Caco-2 (cell line): ENCODE measurements around the gene DEPDC5. TPM values are rescaled to one million over a fixed set of nuclear protein-coding genes. Genes with fewer than 3 reads are reported as not detected.

Experiments
- BruUV-seq: library from RNA; stranded (reverse); fragments of 400-500 nt; replicated peaks from 2 replicates; lab custom pipeline; 2021; lab: Mats Ljungman, UMichigan
- CTCF ChIA-PET: fragments of 300-600 bp; sonication (Branson Sonifier 250); formaldehyde crosslinking; loops from one replicate; lab custom pipeline; 2022; ENCODE audit warnings: antibody characterized with exemption; lab: Charles Lee
- POLR2A ChIA-PET: fragments of 300-600 bp; sonication (Branson Sonifier 250); formaldehyde crosslinking; loops from one replicate; lab custom pipeline; 2022; ENCODE audit warnings: antibody characterized with exemption; lab: Charles Lee
- DNase-seq, 2 experiments: peaks; one replicate each; pipeline versions ENCODE4 v3.0.0 to v3.0.0-alpha.2; 2020 to 2022
- H3K27me3 ChIP-seq: replicated peaks from 2 replicates; pipeline ENCODE4 v1.6.0; 2011; ENCODE audit warnings: low read length; ENCODE audit not compliant: control insufficient read depth, insufficient read depth
- H3K36me3 ChIP-seq: 2 replicates; pipeline ENCODE4 v1.5.1; 2011; ENCODE audit warnings: low read length; ENCODE audit not compliant: control insufficient read depth, insufficient read depth
- H3K4me1 ChIP-seq: fragments of 250-450 bp; sonication (Bioruptor Pico); 2 replicates; pipeline ENCODE4 v1.5.1; 2020; ENCODE audit warnings: mild to moderate bottlenecking
- H3K4me3 ChIP-seq: 2 replicates; pipeline ENCODE4 v1.5.1; 2011; ENCODE audit warnings: low read depth, mild to moderate bottlenecking, control low read depth, low read length
- H3K9me3 ChIP-seq: fragments of 250-450 bp; sonication (Bioruptor Pico); 2 replicates; pipeline ENCODE4 v1.5.1; 2020; ENCODE audit warnings: mild to moderate bottlenecking, moderate library complexity
- H3K27ac Mint-ChIP-seq: one replicate; pipeline ENCODE4 v1.8.0; 2022; ENCODE audit warnings: mixed read lengths; ENCODE audit not compliant: unreplicated experiment
- H3K27me3 Mint-ChIP-seq: one replicate; pipeline ENCODE4 v1.8.0; 2022; ENCODE audit warnings: mixed read lengths; ENCODE audit not compliant: insufficient read depth, unreplicated experiment
- H3K36me3 Mint-ChIP-seq: one replicate; pipeline ENCODE4 v1.8.0; 2022; ENCODE audit warnings: mild to moderate bottlenecking, mixed read lengths; ENCODE audit not compliant: insufficient read depth, unreplicated experiment
- H3K4me1 Mint-ChIP-seq: one replicate; pipeline ENCODE4 v1.8.0; 2022; ENCODE audit warnings: low read depth, mixed read lengths; ENCODE audit not compliant: unreplicated experiment
- H3K4me3 Mint-ChIP-seq: one replicate; pipeline ENCODE4 v1.8.0; 2022; ENCODE audit warnings: mild to moderate bottlenecking, moderate library complexity, mixed read lengths; ENCODE audit not compliant: unreplicated experiment
- H3K9me3 Mint-ChIP-seq: one replicate; pipeline ENCODE4 v1.8.0; 2022; ENCODE audit warnings: mixed read lengths; ENCODE audit not compliant: unreplicated experiment
- intact Hi-C: fragments of 100-400 bp; cut with micrococcal nuclease; formaldehyde crosslinking; loops from one replicate; pipeline ENCODE4 v1.10.0; 2022; ENCODE audit not compliant: unreplicated experiment
- total RNA-seq: library from RNA; stranded (reverse); gene quantifications from 2 replicates; pipeline ENCODE4 v1.2.3, GENCODE V29; 2022
- TF ChIP-seq, protein P1 (sequence below), 2 experiments: fragments of 200-600 bp in 1 of 2; IDR thresholded peaks; 1 replicate in 1 of 2; 2 replicates in 1 of 2; pipeline versions ENCODE4 v1.5.1 to v1.8.0; 2011 to 2022; ENCODE audit warnings: antibody characterized with exemption in 1 of 2, control low read depth in 1 of 2, inconsistent platforms in 1 of 2, low read depth in 1 of 2, low read length in 1 of 2, mild to moderate bottlenecking in 1 of 2, moderate library complexity in 1 of 2; ENCODE audit not compliant: insufficient read depth in 1 of 2, severe bottlenecking in 1 of 2, unreplicated experiment in 1 of 2

DEPDC5 gene
- total RNA-seq, 1 experiment from 2014 or later = 19.4 TPM

DNA sequence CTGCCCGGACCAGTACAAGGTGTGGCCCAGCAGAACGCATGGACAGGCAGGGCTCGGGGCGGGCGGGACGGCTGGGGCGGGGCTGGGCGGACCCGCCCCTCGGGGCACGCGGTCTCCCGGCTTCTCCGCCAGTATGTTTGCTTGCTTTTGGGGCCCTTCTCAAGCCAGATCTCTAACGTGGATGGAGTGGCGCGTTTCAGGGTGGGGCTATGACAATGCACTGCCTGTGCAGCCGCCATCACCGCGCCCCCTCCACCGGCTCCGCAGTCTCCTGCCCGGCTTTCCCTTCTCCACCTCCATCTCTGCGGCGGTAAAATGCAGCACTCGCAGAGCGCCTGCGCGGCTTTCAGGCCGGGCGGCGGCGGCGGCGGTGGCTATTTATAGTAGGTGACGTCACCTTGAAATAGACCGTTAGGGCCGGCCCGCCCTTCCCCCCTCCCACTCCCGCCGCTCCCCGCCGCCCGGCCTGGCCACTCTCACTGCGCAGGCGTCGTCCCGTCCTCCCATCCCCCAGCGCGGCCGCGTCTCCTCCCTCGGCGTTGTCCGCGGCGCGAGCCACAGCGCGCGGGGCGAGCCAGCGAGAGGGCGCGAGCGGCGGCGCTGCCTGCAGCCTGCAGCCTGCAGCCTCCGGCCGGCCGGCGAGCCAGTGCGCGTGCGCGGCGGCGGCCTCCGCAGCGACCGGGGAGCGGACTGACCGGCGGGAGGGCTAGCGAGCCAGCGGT, 190.3 kb downstream of the DEPDC5 start, which contains the start of gene YWHAH:
YWHAH (plus strand) TSS at position 558 of the 722 bp plus-strand sequence. CDS start 199 bp downstream, outside the sequence.
- no peak within 1 kb of the TSS for H3K4me3 Mint-ChIP-seq
- DNase-seq = peak; percentile 94 to 96
- peak within 1 kb of the TSS; percentile 88 for H3K27ac Mint-ChIP-seq
- ChIA-PET CTCF (no interaction called here), POLR2A (interaction anchor here (0.6 kb wide), 1 partner anchor 264 kb away, joined by 4 read pairs; no protein-coding TSS in a partner anchor)
- no peaks in the 10 kb centered on the region for H3K27me3 Mint-ChIP-seq
- no peaks in the 10 kb centered on the region for H3K9me3 ChIP-seq
- no peaks in the 10 kb centered on the region for H3K4me1 Mint-ChIP-seq
- peak within 1 kb of the TSS; percentile 88 for H3K4me3 ChIP-seq
- peaks cover 29% of the 10 kb centered on the region for H3K36me3 Mint-ChIP-seq
- intact Hi-C loops = loop anchor here (1.0 kb wide), 1 partner anchor 191 kb away; no protein-coding TSS in a partner anchor
- no TSS peak for BruUV-seq
- H3K9me3 Mint-ChIP-seq = no peaks in the 10 kb centered on the region
- TF ChIP-seq, protein P1, sequence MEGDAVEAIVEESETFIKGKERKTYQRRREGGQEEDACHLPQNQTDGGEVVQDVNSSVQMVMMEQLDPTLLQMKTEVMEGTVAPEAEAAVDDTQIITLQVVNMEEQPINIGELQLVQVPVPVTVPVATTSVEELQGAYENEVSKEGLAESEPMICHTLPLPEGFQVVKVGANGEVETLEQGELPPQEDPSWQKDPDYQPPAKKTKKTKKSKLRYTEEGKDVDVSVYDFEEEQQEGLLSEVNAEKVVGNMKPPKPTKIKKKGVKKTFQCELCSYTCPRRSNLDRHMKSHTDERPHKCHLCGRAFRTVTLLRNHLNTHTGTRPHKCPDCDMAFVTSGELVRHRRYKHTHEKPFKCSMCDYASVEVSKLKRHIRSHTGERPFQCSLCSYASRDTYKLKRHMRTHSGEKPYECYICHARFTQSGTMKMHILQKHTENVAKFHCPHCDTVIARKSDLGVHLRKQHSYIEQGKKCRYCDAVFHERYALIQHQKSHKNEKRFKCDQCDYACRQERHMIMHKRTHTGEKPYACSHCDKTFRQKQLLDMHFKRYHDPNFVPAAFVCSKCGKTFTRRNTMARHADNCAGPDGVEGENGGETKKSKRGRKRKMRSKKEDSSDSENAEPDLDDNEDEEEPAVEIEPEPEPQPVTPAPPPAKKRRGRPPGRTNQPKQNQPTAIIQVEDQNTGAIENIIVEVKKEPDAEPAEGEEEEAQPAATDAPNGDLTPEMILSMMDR (IDR thresholded peaks at IDR 0.05; ENCODE audit: insufficient read depth in 1 of 2, low read depth in 1 of 2, low read length in 1 of 2, severe bottlenecking in 1 of 2, unreplicated experiment in 1 of 2) = no peak
- H3K36me3 ChIP-seq = peaks cover 2% of the 10 kb centered on the region; the same call in 1 of the 2 replicates
- H3K27me3 ChIP-seq = no peaks in the 10 kb centered on the region
- H3K4me1 ChIP-seq = peaks cover 9% of the 10 kb centered on the region; the same call in 1 of the 2 replicates

DNA sequence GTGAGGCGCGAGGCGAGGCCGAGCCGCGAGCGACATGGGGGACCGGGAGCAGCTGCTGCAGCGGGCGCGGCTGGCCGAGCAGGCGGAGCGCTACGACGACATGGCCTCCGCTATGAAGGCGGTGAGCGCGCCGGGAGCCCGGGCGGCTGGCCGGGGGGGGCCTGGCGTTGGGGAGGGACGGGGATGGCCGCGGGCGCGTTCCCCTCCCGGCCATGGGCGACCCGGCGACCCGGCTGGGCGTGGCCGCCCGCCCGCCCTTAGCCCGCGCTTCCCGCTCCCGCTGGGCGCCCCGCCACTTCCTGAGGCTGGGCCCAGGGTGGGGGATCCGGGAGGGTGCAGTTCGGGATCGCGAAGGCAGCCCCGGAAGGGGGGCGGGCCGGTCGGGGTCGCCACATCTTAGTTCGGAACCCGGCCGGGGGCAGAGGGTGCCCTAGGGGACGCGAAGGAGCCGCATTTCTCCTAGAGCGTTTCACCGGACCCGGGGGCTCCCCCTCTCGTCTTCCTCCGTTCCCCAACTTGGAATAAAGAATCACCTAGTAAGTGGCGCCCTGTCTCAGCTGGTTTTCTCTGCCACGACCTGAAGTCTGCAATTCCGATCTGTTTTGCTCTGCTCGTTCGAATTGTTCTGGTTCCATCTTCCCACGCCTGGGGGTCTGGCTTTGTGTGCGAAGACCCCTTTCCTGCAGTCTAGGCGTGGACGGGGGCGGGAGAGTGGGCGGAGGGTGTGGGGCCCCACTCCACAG, 191.1 kb downstream of the DEPDC5 start:
- peaks cover 2% of the 10 kb centered on the region; the same call in 1 of the 2 replicates for H3K36me3 ChIP-seq
- peak overlapping the region; percentile 88 for H3K4me3 ChIP-seq
- no peaks in the 10 kb centered on the region for H3K27me3 ChIP-seq
- Mint-ChIP-seq H3K9me3 (no peaks in the 10 kb centered on the region), H3K27me3 (no peaks in the 10 kb centered on the region), H3K4me1 (no peaks in the 10 kb centered on the region), H3K36me3 (peaks cover 37% of the 10 kb centered on the region), H3K27ac (peak overlapping the region; percentile 88), H3K4me3 (no peak overlapping the region)
- ChIA-PET CTCF (interaction anchor here (0.6 to 0.9 kb wide), 2 partner anchors 30 to 72 kb away, joined by 3 to 6 read pairs; no protein-coding TSS in a partner anchor), POLR2A (interaction anchor here (0.6 kb wide), 1 partner anchor 265 kb away, joined by 4 read pairs; no protein-coding TSS in a partner anchor)
- H3K4me1 ChIP-seq = peaks cover 9% of the 10 kb centered on the region; the same call in 1 of the 2 replicates
- no TSS peak for BruUV-seq
- no peaks in the 10 kb centered on the region for H3K9me3 ChIP-seq
- DNase-seq = peak in 1 of 2 experiments; percentile 59
- intact Hi-C loops = loop anchor here (1.0 kb wide), 1 partner anchor 192 kb away; no protein-coding TSS in a partner anchor
- TF ChIP-seq, protein P1 (IDR thresholded peaks at IDR 0.05; ENCODE audit: insufficient read depth in 1 of 2, low read depth in 1 of 2, low read length in 1 of 2, severe bottlenecking in 1 of 2, unreplicated experiment in 1 of 2) = no peak

DNA sequence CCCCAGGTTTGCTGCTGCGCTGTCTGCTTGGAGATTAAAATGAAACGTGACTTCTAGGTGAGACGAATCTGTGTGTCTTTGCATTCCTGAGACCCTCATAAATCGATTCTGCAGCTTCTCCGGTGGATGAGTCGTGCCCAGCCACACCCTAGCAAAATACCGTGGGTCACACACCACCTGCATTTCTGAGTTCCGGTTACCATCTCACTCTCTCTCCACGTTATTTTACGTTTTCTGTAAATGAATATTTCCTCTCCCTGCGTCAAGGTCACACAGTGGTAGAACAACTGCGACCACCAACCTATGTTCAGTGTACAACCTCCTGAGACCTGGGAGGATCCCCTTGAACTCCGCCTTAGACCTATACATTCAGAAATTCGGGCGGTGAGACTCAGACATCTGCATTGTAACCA, 191.6 kb downstream of the DEPDC5 start:
- Mint-ChIP-seq H3K27ac (no peak overlapping the region), H3K4me1 (no peaks in the 10 kb centered on the region), H3K36me3 (peaks cover 43% of the 10 kb centered on the region), H3K9me3 (no peaks in the 10 kb centered on the region), H3K4me3 (no peak overlapping the region), H3K27me3 (no peaks in the 10 kb centered on the region)
- no peak for DNase-seq
- no TSS peak for BruUV-seq
- TF ChIP-seq, protein P1 (IDR thresholded peaks at IDR 0.05; ENCODE audit: insufficient read depth in 1 of 2, low read depth in 1 of 2, low read length in 1 of 2, severe bottlenecking in 1 of 2, unreplicated experiment in 1 of 2) = no peak
- intact Hi-C loops = no loop called here
- H3K4me3 ChIP-seq = peak overlapping the region; percentile 88
- peaks cover 9% of the 10 kb centered on the region; the same call in 1 of the 2 replicates for H3K4me1 ChIP-seq
- CTCF ChIA-PET = interaction anchor here (0.6 to 0.9 kb wide), 3 partner anchors 30 to 315 kb away, joined by 3 to 6 read pairs (median 3); no protein-coding TSS in a partner anchor
- POLR2A ChIA-PET = no interaction called here
- H3K27me3 ChIP-seq = no peaks in the 10 kb centered on the region
- H3K36me3 ChIP-seq = peaks cover 2% of the 10 kb centered on the region; the same call in 1 of the 2 replicates
- no peaks in the 10 kb centered on the region for H3K9me3 ChIP-seq
